Endothelial cell of umbilical vein (primary cell): ENCODE data around the gene RTN3. TPM values are rescaled to one million over a fixed set of nuclear protein-coding genes. Genes with fewer than 3 reads are reported as not detected.

ENCODE experiments used
- BruUV-seq: library from RNA; stranded (reverse); fragments of 400-500 nt; replicated peaks from 2 replicates; lab custom pipeline; 2021; lab: Mats Ljungman, UMichigan
- CTCF ChIA-PET: fragments of 300-600, 350-600 bp; sonication (Branson Sonifier 250); formaldehyde crosslinking; loops from one replicate; lab custom pipeline; 2021; ENCODE audit warnings: antibody characterized with exemption, inconsistent platforms; lab: Charles Lee
- POLR2A ChIA-PET: fragments of 300-600, 350-600 bp; sonication (Branson Sonifier 250); formaldehyde crosslinking; loops from one replicate; lab custom pipeline; 2021; ENCODE audit warnings: antibody characterized with exemption, inconsistent platforms; lab: Charles Lee
- DNase-seq: peaks from one replicate; pipeline ENCODE4 v3.0.0-alpha.2; 2011; ENCODE audit warnings: low read depth, low spot score
- FAIRE-seq: peaks from 2 replicates; lab custom pipeline; 2011; peaks lifted over from hg19 to GRCh38; lab: Jason Lieb, UNC
- H2AFZ ChIP-seq: 2 replicates; pipeline ENCODE4 v1.6.0; 2012; ENCODE audit warnings: low read depth, low read length, control low read depth, inconsistent platforms
- H3K27ac ChIP-seq: 2 replicates; pipeline ENCODE4 v1.5.1; 2011; ENCODE audit warnings: low read depth, mild to moderate bottlenecking, control low read depth, low read length, moderate library complexity; ENCODE audit not compliant: insufficient read depth
- H3K27me3 ChIP-seq, 2 experiments: 2 replicates each; pipeline versions ENCODE4 v1.6.0 to v1.6.1; 2011; ENCODE audit warnings: low read length in 2 of 2, mixed read lengths in 1 of 2; ENCODE audit not compliant: control insufficient read depth in 2 of 2, insufficient read depth in 2 of 2
- H3K36me3 ChIP-seq, 2 experiments: 2 replicates in 1 of 2; 3 replicates in 1 of 2; pipeline ENCODE4 v1.5.1; 2011; ENCODE audit warnings: low read length in 2 of 2, mild to moderate bottlenecking in 1 of 2, moderate library complexity in 1 of 2; ENCODE audit not compliant: control insufficient read depth in 2 of 2, insufficient read depth in 2 of 2; ENCODE audit errors: extremely low read depth in 1 of 2
- H3K4me1 ChIP-seq: 3 replicates; pipeline ENCODE4 v1.5.1; 2011; ENCODE audit warnings: mild to moderate bottlenecking, low read length; ENCODE audit not compliant: control insufficient read depth, insufficient read depth; ENCODE audit errors: extremely low read depth
- H3K4me2 ChIP-seq: 2 replicates; pipeline ENCODE4 v1.6.1; 2011; ENCODE audit warnings: low read length, control low read depth, mixed read lengths; ENCODE audit not compliant: insufficient read depth
- H3K4me3 ChIP-seq, 3 experiments: fragments of 200-600 bp in 1 of 3; sonication (generic), shearing (Covaris generic) in 1 of 3; replicated peaks in 1 of 3; 2 replicates each; pipeline ENCODE4 v1.5.1; 2011 to 2016; ENCODE audit warnings: control low read depth in 3 of 3, low read length in 3 of 3, mild to moderate bottlenecking in 2 of 3, inconsistent platforms in 1 of 3, low read depth in 1 of 3, moderate library complexity in 1 of 3; ENCODE audit not compliant: insufficient read depth in 1 of 3
- H3K79me2 ChIP-seq: 2 replicates; pipeline ENCODE4 v1.6.0; 2012; ENCODE audit warnings: low read length, inconsistent platforms; ENCODE audit not compliant: control insufficient read depth, insufficient read depth
- H3K9ac ChIP-seq: replicated peaks from 2 replicates; pipeline ENCODE3; 2011; ENCODE audit warnings: low read length, control low read depth; ENCODE audit not compliant: insufficient read depth; ENCODE audit errors: extremely low read depth
- H3K9me1 ChIP-seq: replicated peaks from 3 replicates; pipeline ENCODE4 v1.6.0; 2011; ENCODE audit warnings: mild to moderate bottlenecking, low read length; ENCODE audit not compliant: control insufficient read depth, insufficient read depth; ENCODE audit errors: extremely low read depth
- H3K9me3 ChIP-seq: replicated peaks from 2 replicates; pipeline ENCODE4 v1.5.1; 2012; ENCODE audit warnings: low read length, inconsistent platforms; ENCODE audit not compliant: control insufficient read depth, insufficient read depth
- H4K20me1 ChIP-seq: replicated peaks from 2 replicates; pipeline ENCODE3; 2011; ENCODE audit warnings: mild to moderate bottlenecking, low read length; ENCODE audit not compliant: control insufficient read depth, insufficient read depth; ENCODE audit errors: extremely low read depth
- CTCF ChIP-seq, 2 donors: IDR thresholded peaks; 1 replicate in 1 of 2; 2 replicates in 1 of 2; pipeline ENCODE4 v1.5.1; 2011; ENCODE audit warnings: low read length in 2 of 2, mild to moderate bottlenecking in 2 of 2, moderate library complexity in 2 of 2, control low read depth in 1 of 2, inconsistent platforms in 1 of 2, low read depth in 1 of 2; ENCODE audit not compliant: insufficient read depth in 1 of 2; ENCODE audit errors: extremely low read depth in 1 of 2
- EZH2 ChIP-seq: IDR thresholded peaks from 2 replicates; pipeline ENCODE4 v1.6.1; 2012; ENCODE audit warnings: borderline replicate concordance, low read depth, mild to moderate bottlenecking, moderate library complexity, low read length, inconsistent platforms; ENCODE audit not compliant: severe bottlenecking
- FOS ChIP-seq: IDR thresholded peaks from 2 replicates; pipeline ENCODE4 v1.6.1; 2011; ENCODE audit warnings: mild to moderate bottlenecking, low read length, moderate library complexity, borderline replicate concordance; ENCODE audit not compliant: insufficient read depth
- GATA2 ChIP-seq: IDR thresholded peaks from 2 replicates; pipeline ENCODE4 v1.7.0; 2011; ENCODE audit warnings: low read depth, mild to moderate bottlenecking, moderate library complexity, mixed read lengths, low read length; ENCODE audit not compliant: insufficient read length, insufficient read depth
- JUN ChIP-seq: IDR thresholded peaks from 2 replicates; pipeline ENCODE4 v1.6.1; 2011; ENCODE audit warnings: borderline replicate concordance, low read depth; ENCODE audit not compliant: insufficient read length, insufficient read depth
- MAX ChIP-seq: IDR thresholded peaks from 2 replicates; pipeline ENCODE4 v1.6.1; 2011; ENCODE audit not compliant: insufficient read depth, insufficient read length
- MYC ChIP-seq: IDR thresholded peaks from one replicate; pipeline ENCODE4 v1.6.1; 2011; ENCODE audit warnings: mild to moderate bottlenecking, low read depth, low read length
- POLR2A ChIP-seq: IDR thresholded peaks from 2 replicates; pipeline ENCODE4 v1.6.1; 2012; ENCODE audit warnings: low read depth, mild to moderate bottlenecking, control low read depth, low read length
- POLR2AphosphoS5 ChIP-seq: IDR thresholded peaks from 2 replicates; pipeline ENCODE4 v1.6.1; 2012; ENCODE audit warnings: low read depth, mild to moderate bottlenecking, control low read depth, low read length, moderate library complexity; ENCODE audit not compliant: insufficient read depth
- dilution Hi-C: fragments of 300-500 bp; cut with MboI; formaldehyde crosslinking; loops from one replicate; pipeline ENCODE4 v1.15.0; 2019; ENCODE audit warnings: low sequenced_read_pairs; ENCODE audit not compliant: extremely low pct_ligation_motif_present
- intact Hi-C: fragments of 100-400 bp; cut with micrococcal nuclease; formaldehyde crosslinking; loops from one replicate; pipeline ENCODE4 v1.10.0; 2022
- polyA plus RNA-seq, 4 experiments: library from polyadenylated mRNA; depleted of rRNA in 3 of 4; stranded (reverse) in 3 of 4; unstranded in 1 of 4; fragments of >200 nt; gene quantifications; 2 replicates each; pipeline versions ENCODE4 v1.2.1 to v1.2.3, GENCODE V29; 2011 to 2012; ENCODE audit warnings: missing spikeins in 1 of 4
- total RNA-seq: library from RNA; stranded (reverse); gene quantifications from 2 replicates; pipeline ENCODE4 v1.2.3, GENCODE V29; 2021

The RTN3 gene
- total and polyA plus RNA-seq, 2 donors (not counting 3 experiments of a cell fraction or from before 2014, with no cell fraction given) = 90.6 to 112 TPM

DNA sequence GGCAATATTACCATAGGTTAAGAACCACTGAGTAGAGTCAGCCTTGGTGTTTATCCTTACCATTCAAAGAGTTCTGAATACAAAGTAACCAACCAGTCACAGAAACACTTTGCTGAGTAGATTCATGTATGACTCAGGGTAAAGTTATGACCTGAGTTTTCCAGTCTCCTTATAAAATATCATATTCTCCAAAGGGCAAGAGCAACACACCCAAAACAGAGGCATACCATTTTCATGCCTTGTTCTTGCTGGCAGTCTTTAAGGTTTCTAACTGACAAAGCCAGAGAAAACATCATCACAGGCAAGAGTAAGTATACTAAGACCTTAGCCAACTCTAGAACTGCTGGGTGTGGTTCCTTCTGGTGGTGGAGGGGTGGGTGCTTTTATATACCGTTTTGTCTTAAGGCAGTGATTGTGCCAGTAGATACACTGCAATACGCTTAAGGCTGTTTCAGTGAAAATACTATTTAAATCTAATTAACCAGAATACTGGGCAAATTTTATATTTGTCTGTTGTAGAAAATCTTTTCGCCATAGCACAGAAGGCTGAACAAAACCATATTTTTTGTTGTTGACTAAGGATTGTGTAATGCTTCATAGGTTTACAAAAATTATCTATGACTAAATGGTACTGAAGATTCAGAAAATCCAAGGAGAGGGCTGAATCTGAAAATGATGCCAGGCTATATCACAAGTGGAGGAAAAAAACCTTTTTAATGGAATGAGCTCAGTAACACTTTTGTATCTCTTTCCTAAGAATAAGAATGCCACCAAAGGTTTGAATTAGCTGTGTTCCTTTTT, 13.1 kb upstream of the RTN3 start:
- FAIRE-seq (peak; percentile 90), DNase-seq (peak; percentile 74)
- Histone ChIP-seq H3K36me3 (no peaks in the 10 kb centered on the region), H3K4me1 (peaks cover 25% of the 10 kb centered on the region), H3K9me3 (no peaks in the 10 kb centered on the region), H3K9me1 (no peaks in the 10 kb centered on the region), H3K4me3 (peak overlapping the region in 1 of 3 experiments; percentile 27), H3K9ac (peak overlapping the region; percentile 63), H3K79me2 (peaks cover 73% of the 10 kb centered on the region), H3K27me3 (no peaks in the 10 kb centered on the region), H2AFZ (no peak overlapping the region), H4K20me1 (peaks cover 3% of the 10 kb centered on the region), H3K4me2 (peak overlapping the region; percentile 76), H3K27ac (peak overlapping the region; percentile 69)
- intact Hi-C loops = no loop called here
- POLR2A ChIA-PET = no interaction called here
- TF ChIP-seq CTCF (IDR thresholded peaks at IDR 0.05; ENCODE audit: extremely low read depth in 1 of 2, insufficient read depth in 1 of 2, low read depth in 1 of 2, low read length in 2 of 2) = no peak
- no peak for TF ChIP-seq POLR2A
- no peak for TF ChIP-seq EZH2
- TF ChIP-seq GATA2 = no peak
- no peak for TF ChIP-seq POLR2AphosphoS5
- TF ChIP-seq JUN = peak; percentile 76
- no peak for TF ChIP-seq MYC
- no peak for TF ChIP-seq MAX
- TF ChIP-seq FOS = peak; percentile 76
- CTCF ChIA-PET = interaction anchor here (0.5 to 3.7 kb wide), 4 partner anchors 14 to 74 kb away, joined by 3 to 30 read pairs (median 4); partner anchors contain the start of gene RTN3
- dilution Hi-C loops = no loop called here
- BruUV-seq = TSS peak; percentile 58
